Measurements from ENCODE around the gene TMEM233. TPM values are rescaled to one million over a fixed set of nuclear protein-coding genes. Genes with fewer than 3 reads are reported as not detected.
A peak's percentile ranks its signal among the peaks of the same experiment; 100 is the strongest.

Gene TMEM233
- total RNA-seq, 2 donors from 2014 or later, result not detected

GRCh38 chr12:119674560-119674959 lies 81.0 kb downstream of the TMEM233 start:
- no peak for DNase-seq
- H3K4me3 ChIP-seq (ENCODE audit: low read length), result no peak overlapping the region
- H3K4me1 ChIP-seq (ENCODE audit: control insufficient read depth, insufficient read depth, low read length), result no peaks in the 10 kb centered on the region
- H3K36me3 ChIP-seq (ENCODE audit: control insufficient read depth, insufficient read depth, low read length), result peaks cover 97% of the 10 kb centered on the region
- H3K9ac ChIP-seq (ENCODE audit: extremely low read depth, low read length, poor library complexity, severe bottlenecking), result no peak overlapping the region
- Mint-ChIP-seq H3K9me3 (no peaks in the 10 kb centered on the region), H3K4me3 (no peak overlapping the region), H3K27me3 (ENCODE audit: insufficient read depth) (no peaks in the 10 kb centered on the region), H3K36me3 (ENCODE audit: low read depth) (peaks cover 94% of the 10 kb centered on the region), H3K4me1 (peaks cover 31% of the 10 kb centered on the region), H3K27ac (no peak overlapping the region)
- no peaks in the 10 kb centered on the region for H3K27me3 ChIP-seq (ENCODE audit: control insufficient read depth, insufficient read depth, low read length, poor library complexity, severe bottlenecking)
- 95 to 100% methylated on average over 4 of the region's 4 CpGs for WGBS, 2 experiments (ENCODE audit: insufficient coverage in 1 of 2, insufficient read length in 1 of 2)
- TF ChIP-seq, protein P1, sequence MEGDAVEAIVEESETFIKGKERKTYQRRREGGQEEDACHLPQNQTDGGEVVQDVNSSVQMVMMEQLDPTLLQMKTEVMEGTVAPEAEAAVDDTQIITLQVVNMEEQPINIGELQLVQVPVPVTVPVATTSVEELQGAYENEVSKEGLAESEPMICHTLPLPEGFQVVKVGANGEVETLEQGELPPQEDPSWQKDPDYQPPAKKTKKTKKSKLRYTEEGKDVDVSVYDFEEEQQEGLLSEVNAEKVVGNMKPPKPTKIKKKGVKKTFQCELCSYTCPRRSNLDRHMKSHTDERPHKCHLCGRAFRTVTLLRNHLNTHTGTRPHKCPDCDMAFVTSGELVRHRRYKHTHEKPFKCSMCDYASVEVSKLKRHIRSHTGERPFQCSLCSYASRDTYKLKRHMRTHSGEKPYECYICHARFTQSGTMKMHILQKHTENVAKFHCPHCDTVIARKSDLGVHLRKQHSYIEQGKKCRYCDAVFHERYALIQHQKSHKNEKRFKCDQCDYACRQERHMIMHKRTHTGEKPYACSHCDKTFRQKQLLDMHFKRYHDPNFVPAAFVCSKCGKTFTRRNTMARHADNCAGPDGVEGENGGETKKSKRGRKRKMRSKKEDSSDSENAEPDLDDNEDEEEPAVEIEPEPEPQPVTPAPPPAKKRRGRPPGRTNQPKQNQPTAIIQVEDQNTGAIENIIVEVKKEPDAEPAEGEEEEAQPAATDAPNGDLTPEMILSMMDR (conservative IDR thresholded peaks at IDR 0.05), result no peak
- H3K9me3 ChIP-seq (ENCODE audit: control insufficient read depth, low read length), result no peaks in the 10 kb centered on the region
- no peak overlapping the region for H3K27ac ChIP-seq (ENCODE audit: low read depth, low read length)

- H3K9me3 Mint-ChIP-seq, result no peaks in the 10 kb centered on the region
- H3K36me3 Mint-ChIP-seq (ENCODE audit: low read depth), result peaks cover 99% of the 10 kb centered on the region
- no peaks in the 10 kb centered on the region for H3K27me3 Mint-ChIP-seq (ENCODE audit: insufficient read depth)
- no peaks in the 10 kb centered on the region for H3K27me3 ChIP-seq (ENCODE audit: control insufficient read depth, insufficient read depth, low read length, poor library complexity, severe bottlenecking)
- H3K27ac Mint-ChIP-seq, result no peak overlapping the region
- H3K27ac ChIP-seq (ENCODE audit: low read depth, low read length), result no peak overlapping the region
- TF ChIP-seq, protein P1 (conservative IDR thresholded peaks at IDR 0.05), result no peak
- H3K9me3 ChIP-seq (ENCODE audit: control insufficient read depth, low read length), result no peaks in the 10 kb centered on the region
- H3K36me3 ChIP-seq (ENCODE audit: control insufficient read depth, insufficient read depth, low read length), result peaks cover 99% of the 10 kb centered on the region
- WGBS, 2 experiments (ENCODE audit: insufficient coverage in 1 of 2, insufficient read length in 1 of 2), result 95 to 100% methylated on average over 9 of the region's 9 CpGs
- H3K4me3 Mint-ChIP-seq, result no peak overlapping the region
- no peaks in the 10 kb centered on the region for H3K4me1 ChIP-seq (ENCODE audit: control insufficient read depth, insufficient read depth, low read length)
- H3K9ac ChIP-seq (ENCODE audit: extremely low read depth, low read length, poor library complexity, severe bottlenecking), result no peak overlapping the region
- peaks cover 21% of the 10 kb centered on the region for H3K4me1 Mint-ChIP-seq
- H3K4me3 ChIP-seq (ENCODE audit: low read length), result no peak overlapping the region
- no peak for DNase-seq
Observed at GRCh38 chr12:119676022-119676421, 82.4 kb downstream of the TMEM233 start.

- no peaks in the 10 kb centered on the region for H3K27me3 ChIP-seq (ENCODE audit: control insufficient read depth, insufficient read depth, low read length, poor library complexity, severe bottlenecking)
- no peak overlapping the region for H3K4me3 ChIP-seq (ENCODE audit: low read length)
- H3K36me3 ChIP-seq (ENCODE audit: control insufficient read depth, insufficient read depth, low read length), result peaks cover 99% of the 10 kb centered on the region
- Mint-ChIP-seq H3K27me3 (ENCODE audit: insufficient read depth) (no peaks in the 10 kb centered on the region), H3K9me3 (no peaks in the 10 kb centered on the region), H3K4me3 (no peak overlapping the region), H3K27ac (no peak overlapping the region), H3K36me3 (ENCODE audit: low read depth) (peaks cover 98% of the 10 kb centered on the region), H3K4me1 (peaks cover 16% of the 10 kb centered on the region)
- no peaks in the 10 kb centered on the region for H3K4me1 ChIP-seq (ENCODE audit: control insufficient read depth, insufficient read depth, low read length)
- TF ChIP-seq, protein P1 (conservative IDR thresholded peaks at IDR 0.05), result peak; percentile 29
- WGBS, 2 experiments (ENCODE audit: insufficient coverage in 1 of 2, insufficient read length in 1 of 2), result 96 to 97% methylated on average over 7 to 13 of the region's 13 CpGs
- no peak for DNase-seq
- H3K9me3 ChIP-seq (ENCODE audit: control insufficient read depth, low read length), result no peaks in the 10 kb centered on the region
- H3K9ac ChIP-seq (ENCODE audit: extremely low read depth, low read length, poor library complexity, severe bottlenecking), result no peak overlapping the region
- no peak overlapping the region for H3K27ac ChIP-seq (ENCODE audit: low read depth, low read length)
Observed at GRCh38 chr12:119676573-119676972, 83.0 kb downstream of the TMEM233 start.

Data from endodermal cell (in vitro differentiated cells).